CD14-positive monocyte (primary cell): ENCODE measurements around the gene CLIC3. TPM values are rescaled to one million over a fixed set of nuclear protein-coding genes. Genes with fewer than 3 reads are reported as not detected.

Experiments used
- DNase-seq, 3 donors: peaks; one replicate each; pipeline ENCODE4 v3.0.0-alpha.2; 2011 to 2022
- H2AFZ ChIP-seq: 2 replicates; pipeline ENCODE4 v1.6.0; 2012; ENCODE audit warnings: mild to moderate bottlenecking, low read depth, low read length, inconsistent platforms; ENCODE audit not compliant: insufficient read depth, poor library complexity, severe bottlenecking
- H3K27ac ChIP-seq, 2 donors: 1 replicate in 1 of 2; 2 replicates in 1 of 2; pipeline ENCODE4 v1.5.1; 2012 to 2013; ENCODE audit warnings: low read length in 2 of 2, control low read depth in 1 of 2, inconsistent platforms in 1 of 2, low read depth in 1 of 2, mild to moderate bottlenecking in 1 of 2
- H3K27me3 ChIP-seq, 2 donors: one replicate each; pipeline versions ENCODE4 v1.6.0 to v1.6.1; 2011 to 2013; ENCODE audit warnings: low read length in 2 of 2; ENCODE audit not compliant: control insufficient read depth in 2 of 2, insufficient read depth in 2 of 2
- H3K36me3 ChIP-seq, 2 donors: replicated peaks in 1 of 2; 1 replicate in 1 of 2; 2 replicates in 1 of 2; pipeline versions ENCODE4 v1.5.1 to v1.6.1; 2012 to 2013; ENCODE audit warnings: low read length in 2 of 2, control low read depth in 1 of 2, inconsistent platforms in 1 of 2, mild to moderate bottlenecking in 1 of 2; ENCODE audit not compliant: insufficient read depth in 2 of 2, control insufficient read depth in 1 of 2
- H3K4me1 ChIP-seq, 2 donors: 1 replicate in 1 of 2; 2 replicates in 1 of 2; pipeline versions ENCODE4 v1.5.1 to v1.6.1; 2012 to 2013; ENCODE audit warnings: low read length in 2 of 2, control low read depth in 1 of 2, inconsistent platforms in 1 of 2, mild to moderate bottlenecking in 1 of 2, moderate library complexity in 1 of 2; ENCODE audit not compliant: insufficient read depth in 2 of 2, control insufficient read depth in 1 of 2
- H3K4me2 ChIP-seq: replicated peaks from 2 replicates; pipeline ENCODE3; 2012; ENCODE audit warnings: low read length, moderate library complexity, mild to moderate bottlenecking; ENCODE audit not compliant: poor library complexity, severe bottlenecking; ENCODE audit errors: extremely low read depth
- H3K4me3 ChIP-seq, 3 experiments: fragments of 200-600 bp in 1 of 3; sonication (generic) in 1 of 3; replicated peaks in 1 of 3; 1 replicate in 2 of 3; 2 replicates in 1 of 3; pipeline ENCODE4 v1.5.1; 2011 to 2013; ENCODE audit warnings: low read length in 3 of 3, mild to moderate bottlenecking in 3 of 3, control low read depth in 2 of 3, low read depth in 2 of 3, inconsistent platforms in 1 of 3, moderate library complexity in 1 of 3
- H3K79me2 ChIP-seq: 2 replicates; pipeline ENCODE4 v1.6.0; 2012; ENCODE audit warnings: mild to moderate bottlenecking, control low read depth, inconsistent platforms, low read length, moderate library complexity; ENCODE audit not compliant: insufficient read depth
- H3K9ac ChIP-seq: 2 replicates; pipeline ENCODE4 v1.6.0; 2017; ENCODE audit warnings: low read length, mild to moderate bottlenecking; ENCODE audit not compliant: insufficient read depth, poor library complexity, severe bottlenecking
- H3K9me3 ChIP-seq, 2 donors: replicated peaks in 1 of 2; 1 replicate in 1 of 2; 2 replicates in 1 of 2; pipeline versions ENCODE4 v1.5.1 to v1.6.1; 2012 to 2013; ENCODE audit warnings: low read length in 2 of 2, control low read depth in 1 of 2; ENCODE audit not compliant: control insufficient read depth in 1 of 2, insufficient read depth in 1 of 2
- H4K20me1 ChIP-seq: 2 replicates; pipeline ENCODE4 v1.6.0; 2012; ENCODE audit warnings: mild to moderate bottlenecking, low read length, control low read depth, moderate library complexity; ENCODE audit not compliant: insufficient read depth
- H3K27ac Mint-ChIP-seq, 7 donors: one replicate each; pipeline ENCODE4 v1.8.0; 2020; ENCODE audit warnings: mild to moderate bottlenecking in 7 of 7, mixed read lengths in 7 of 7, moderate library complexity in 6 of 7, inconsistent platforms in 2 of 7
- H3K27me3 Mint-ChIP-seq, 3 donors: one replicate each; pipeline ENCODE4 v1.8.0; 2021 to 2022; ENCODE audit warnings: low read depth in 3 of 3, mild to moderate bottlenecking in 3 of 3, mixed read lengths in 3 of 3, moderate library complexity in 3 of 3, inconsistent platforms in 1 of 3
- H3K36me3 Mint-ChIP-seq, 2 donors: one replicate each; pipeline ENCODE4 v1.8.0; 2020; ENCODE audit warnings: mixed read lengths in 2 of 2, inconsistent platforms in 1 of 2, mild to moderate bottlenecking in 1 of 2
- H3K4me1 Mint-ChIP-seq: one replicate; pipeline ENCODE4 v1.8.0; 2020; ENCODE audit warnings: mild to moderate bottlenecking, mixed read lengths
- H3K4me3 Mint-ChIP-seq, 2 donors: one replicate each; pipeline ENCODE4 v1.8.0; 2020; ENCODE audit warnings: mild to moderate bottlenecking in 2 of 2, mixed read lengths in 2 of 2, moderate library complexity in 1 of 2
- H3K9me3 Mint-ChIP-seq, 7 donors: one replicate each; pipeline ENCODE4 v1.8.0; 2020 to 2022; ENCODE audit warnings: mixed read lengths in 7 of 7, mild to moderate bottlenecking in 6 of 7, moderate library complexity in 6 of 7, inconsistent platforms in 2 of 7
- CTCF ChIP-seq: fragments of 200-600 bp; IDR thresholded peaks from one replicate; pipeline ENCODE4 v1.8.0; 2022; ENCODE audit warnings: antibody characterized with exemption, mild to moderate bottlenecking
- WGBS: methylation state at CpG from one replicate; pipeline ENCODE4 v1.1.5; 2013; ENCODE audit warnings: missing lambda C conversion rate; ENCODE audit not compliant: insufficient coverage; 5-methylcytosine and 5-hydroxymethylcytosine counted together
- intact Hi-C, 2 donors: fragments of 100-400 bp; cut with micrococcal nuclease; formaldehyde crosslinking; loops; one replicate each; pipeline versions ENCODE4 v1.15.0 to v1.15.1; 2023
- polyA plus RNA-seq, 3 donors: library from polyadenylated mRNA; depleted of rRNA in 1 of 3; unstranded in 2 of 3; stranded (reverse) in 1 of 3; fragments of 300-500 nt in 2 of 3; fragments of >200 nt in 1 of 3; fragmentation: Illumina TruSeq in 2 of 3; gene quantifications; 1 replicate in 2 of 3; 2 replicates in 1 of 3; pipeline ENCODE4 v1.2.3, GENCODE V29; 2012 to 2021

The CLIC3 gene
- polyA plus RNA-seq, 3 donors, result 0.29 to 0.51 TPM; not detected in 1

DNA sequence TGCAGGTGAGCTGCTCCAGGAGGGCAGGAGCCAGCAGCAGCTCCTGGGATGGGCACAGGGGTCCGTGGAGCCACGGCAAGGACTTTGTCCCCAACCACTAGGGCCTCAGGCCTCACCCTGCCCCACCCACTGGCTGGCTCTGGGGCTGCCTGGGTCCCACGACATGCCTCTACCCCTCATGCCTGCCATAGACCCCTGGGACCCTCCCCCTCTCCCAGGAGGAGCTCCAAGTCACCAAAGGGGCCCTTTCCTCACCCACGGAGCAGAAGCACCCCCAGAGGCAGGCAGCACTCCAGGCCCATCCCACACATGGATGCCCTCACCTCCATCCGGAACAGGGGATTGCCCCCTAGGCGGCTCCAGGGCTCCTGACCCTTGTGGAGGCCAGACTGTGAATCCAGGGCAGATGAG is 25.2 kb upstream of the CLIC3 start:
- WGBS, result 91% methylated on average over 5 of the region's 6 CpGs
- Histone ChIP-seq H3K9ac (no peak overlapping the region), H3K27ac (no peak overlapping the region), H4K20me1 (no peaks in the 10 kb centered on the region), H3K4me1 (peaks cover 4 to 9% of the 10 kb centered on the region in 2 donors), H3K79me2 (no peaks in the 10 kb centered on the region), H3K27me3 (no peaks in the 10 kb centered on the region), H3K36me3 (no peaks in the 10 kb centered on the region), H3K9me3 (no peaks in the 10 kb centered on the region), H3K4me2 (no peak overlapping the region), H3K4me3 (no peak overlapping the region), H2AFZ (no peak overlapping the region)
- Mint-ChIP-seq H3K36me3 (peaks cover 3 to 11% of the 10 kb centered on the region in 2 donors), H3K27ac (no peak overlapping the region), H3K9me3 (peaks cover 0 to 5% (median 3%) of the 10 kb centered on the region in 7 donors), H3K4me1 (peaks cover 3% of the 10 kb centered on the region), H3K4me3 (no peak overlapping the region), H3K27me3 (peaks cover 0 to 4% (median 2%) of the 10 kb centered on the region in 3 donors)
- no peak for DNase-seq
- intact Hi-C loops, result no loop called here
- TF ChIP-seq CTCF, result no peak

DNA sequence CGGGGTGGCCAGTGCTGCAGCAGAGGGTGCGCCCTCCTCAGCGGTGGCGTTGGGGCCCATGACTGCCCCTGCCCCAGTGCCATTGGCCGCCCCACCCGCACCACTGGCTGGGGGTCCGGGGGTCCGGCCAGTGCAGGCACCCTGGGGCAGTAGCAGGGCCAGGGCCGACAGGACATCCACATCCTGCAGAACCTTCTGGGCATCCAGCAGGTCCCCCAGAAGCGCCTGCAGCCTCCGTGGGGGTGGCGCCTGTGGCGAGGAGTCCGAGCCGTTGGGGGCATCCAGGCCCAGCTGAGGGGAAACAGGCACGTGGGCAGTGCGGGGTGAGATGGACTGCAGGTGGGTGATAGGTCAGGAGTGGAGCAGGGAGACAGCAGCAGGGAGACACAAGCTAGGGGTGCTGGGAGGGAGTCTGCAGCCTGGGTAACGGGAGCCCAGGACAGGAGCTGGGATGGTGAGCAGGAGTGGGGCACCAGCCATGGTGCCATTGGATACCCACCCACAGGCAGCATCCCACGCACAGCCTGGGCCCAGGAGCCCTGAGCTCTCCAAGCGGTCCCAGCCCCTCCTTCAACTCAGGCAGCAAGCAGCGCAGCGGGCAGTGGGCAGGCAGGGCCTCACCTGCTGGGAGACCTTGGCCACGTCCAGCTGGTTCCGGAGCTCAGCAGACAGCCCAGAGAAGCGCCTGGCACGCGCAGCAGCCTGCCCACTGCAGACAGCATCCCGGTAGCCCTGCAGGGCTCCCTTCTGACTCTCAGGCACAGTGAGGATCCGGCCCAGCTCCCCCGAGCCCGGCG is 24.6 kb upstream of the CLIC3 start:
- no peak for TF ChIP-seq CTCF
- Histone ChIP-seq H3K4me1 (peaks cover 4 to 6% of the 10 kb centered on the region in 2 donors), H2AFZ (no peak overlapping the region), H3K79me2 (no peaks in the 10 kb centered on the region), H3K9me3 (no peaks in the 10 kb centered on the region), H3K27ac (no peak overlapping the region), H3K4me2 (no peak overlapping the region), H4K20me1 (no peaks in the 10 kb centered on the region), H3K27me3 (no peaks in the 10 kb centered on the region), H3K36me3 (no peaks in the 10 kb centered on the region), H3K9ac (no peak overlapping the region), H3K4me3 (no peak overlapping the region)
- H3K4me3 Mint-ChIP-seq, result no peak overlapping the region
- peaks cover 2% of the 10 kb centered on the region for H3K4me1 Mint-ChIP-seq
- intact Hi-C loops, result no loop called here
- 97% methylated on average over 32 of the region's 32 CpGs for WGBS
- peaks cover 3 to 14% of the 10 kb centered on the region in 2 donors for H3K36me3 Mint-ChIP-seq
- peaks cover 0 to 4% (median 0%) of the 10 kb centered on the region in 3 donors for H3K27me3 Mint-ChIP-seq
- peaks cover 0 to 5% (median 3%) of the 10 kb centered on the region in 7 donors for H3K9me3 Mint-ChIP-seq
- no peak for DNase-seq
- H3K27ac Mint-ChIP-seq, result no peak overlapping the region
